KOPT-K1 (cell line): ENCODE measurements around the gene MLEC.
A peak's percentile ranks its signal among the peaks of the same experiment; 100 is the strongest.

Experiments
- H3K27ac ChIP-seq: fragments of 200-600 bp; sonication (generic); 2 replicates; pipeline ENCODE4 v1.5.1; 2016; ENCODE audit warnings: antibody characterized with exemption, mild to moderate bottlenecking, low read depth, low read length; ENCODE audit not compliant: poor library complexity, severe bottlenecking
- H3K36me3 ChIP-seq: fragments of 200-600 bp; sonication (generic); 2 replicates; pipeline ENCODE4 v1.5.1; 2017; ENCODE audit warnings: antibody characterized with exemption, mild to moderate bottlenecking, low read length, moderate library complexity; ENCODE audit not compliant: insufficient read depth
- H3K9me3 ChIP-seq: fragments of 200-600 bp; sonication (generic); 2 replicates; pipeline ENCODE4 v1.5.1; 2017; ENCODE audit warnings: antibody characterized with exemption, low read length, mild to moderate bottlenecking; ENCODE audit not compliant: insufficient read depth, poor library complexity, severe bottlenecking

MLEC gene

GRCh38 chr12:120677765-120678473 is 9.0 kb upstream of the MLEC start:
- Histone ChIP-seq H3K36me3 (no peaks in the 10 kb centered on the region), H3K27ac (no peak overlapping the region), H3K9me3 (no peaks in the 10 kb centered on the region)

DNA sequence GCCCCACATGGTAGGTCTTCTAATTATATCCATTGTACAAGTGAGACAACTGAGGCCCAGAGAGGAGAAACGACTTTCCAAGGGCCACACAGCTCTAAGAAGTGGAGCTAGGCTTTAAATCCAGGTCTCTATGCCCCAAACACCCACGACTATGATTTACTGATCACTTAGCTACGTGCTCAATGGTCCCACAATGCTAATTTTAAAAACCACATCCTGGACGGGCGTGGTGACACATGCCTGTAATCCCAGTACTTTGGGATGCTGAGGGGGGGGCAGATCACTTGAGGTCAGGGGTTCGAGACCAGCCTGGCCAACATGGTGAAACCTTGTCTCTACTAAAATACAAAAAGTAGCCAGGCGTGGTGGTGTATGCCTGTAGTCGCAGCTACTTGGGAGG is 8.4 kb upstream of the MLEC start:
- Histone ChIP-seq H3K27ac (no peak overlapping the region), H3K36me3 (no peaks in the 10 kb centered on the region), H3K9me3 (no peaks in the 10 kb centered on the region)

- H3K27ac ChIP-seq, result no peak overlapping the region
- no peaks in the 10 kb centered on the region for H3K36me3 ChIP-seq
- H3K9me3 ChIP-seq, result no peaks in the 10 kb centered on the region
These were observed 6.7 kb upstream of the MLEC start for GRCh38 chr12:120680165-120680738.

DNA sequence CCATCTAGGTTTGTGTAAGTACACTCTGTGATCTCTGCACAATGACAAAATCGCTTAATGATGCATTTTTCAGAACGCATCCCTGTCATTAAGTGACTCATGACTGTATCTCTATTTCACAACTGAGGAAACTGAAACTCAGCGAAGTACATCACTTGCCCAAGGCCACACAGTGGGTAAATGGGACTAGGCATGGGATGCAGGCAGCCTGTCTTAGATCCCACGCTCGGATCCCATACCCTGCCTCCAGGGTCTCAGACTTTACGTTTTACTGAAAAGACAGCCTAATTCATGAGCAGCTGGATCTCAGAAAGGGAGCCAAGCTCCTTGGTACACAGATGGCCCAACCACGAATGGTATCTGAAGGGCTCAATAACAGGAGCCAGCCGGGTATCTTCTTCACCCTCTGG is 2.4 kb upstream of the MLEC start:
- Histone ChIP-seq H3K36me3 (no peaks in the 10 kb centered on the region), H3K27ac (no peak overlapping the region), H3K9me3 (no peaks in the 10 kb centered on the region)

DNA sequence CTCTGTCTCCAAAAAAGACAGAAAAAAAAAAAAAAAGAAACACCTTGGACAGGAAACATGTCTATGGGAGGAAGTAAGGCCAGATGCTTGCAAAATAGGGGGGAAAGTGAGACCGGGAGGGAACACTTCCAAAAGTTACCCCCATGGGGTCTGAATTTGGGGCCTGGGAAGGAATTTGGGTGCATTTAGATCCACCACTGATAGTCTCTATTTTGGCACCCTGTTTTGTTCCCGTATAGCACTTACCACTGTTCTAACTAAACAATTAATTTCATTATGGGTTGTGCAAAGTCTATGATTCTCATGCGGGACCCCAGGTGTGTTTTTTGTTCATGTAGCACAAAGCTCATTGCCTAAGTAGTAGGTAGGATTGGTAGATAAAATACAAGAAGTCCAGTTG is 1.4 kb upstream of the MLEC start:
- peaks cover under 1% of the 10 kb centered on the region; the same call in 1 of the 2 replicates for H3K36me3 ChIP-seq
- H3K27ac ChIP-seq, result peak overlapping the region; percentile 92
- H3K9me3 ChIP-seq, result no peaks in the 10 kb centered on the region

DNA sequence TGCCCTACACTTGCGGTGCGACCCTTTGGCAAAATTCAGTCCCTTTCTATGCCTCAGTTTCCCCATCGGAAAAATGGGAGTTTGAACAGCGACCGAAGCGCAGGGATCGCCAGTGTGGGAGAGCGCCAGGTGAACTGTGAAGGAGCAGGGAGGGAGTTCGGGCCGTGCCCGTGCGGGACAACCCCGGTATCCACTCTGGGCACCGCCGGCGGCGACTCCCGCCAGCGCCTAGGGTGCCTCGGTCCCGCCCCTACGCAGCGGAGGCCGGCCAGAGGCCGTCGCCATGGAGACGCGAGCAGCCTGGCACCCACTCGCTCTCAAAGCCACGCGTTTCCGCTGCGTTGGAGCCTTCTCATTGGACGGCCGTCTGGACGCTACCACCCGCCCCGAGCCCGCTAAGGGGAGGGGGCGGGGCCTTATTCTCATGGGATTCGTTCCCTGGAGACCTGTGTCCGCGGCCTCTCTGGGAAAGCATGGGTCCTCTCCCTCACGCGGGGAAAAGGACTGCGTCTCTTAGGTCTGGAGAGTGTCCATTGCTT is 729 bp upstream of the MLEC start:
- H3K27ac ChIP-seq, result peak overlapping the region; percentile 92
- H3K36me3 ChIP-seq, result peaks cover 8% of the 10 kb centered on the region
- no peaks in the 10 kb centered on the region for H3K9me3 ChIP-seq

DNA sequence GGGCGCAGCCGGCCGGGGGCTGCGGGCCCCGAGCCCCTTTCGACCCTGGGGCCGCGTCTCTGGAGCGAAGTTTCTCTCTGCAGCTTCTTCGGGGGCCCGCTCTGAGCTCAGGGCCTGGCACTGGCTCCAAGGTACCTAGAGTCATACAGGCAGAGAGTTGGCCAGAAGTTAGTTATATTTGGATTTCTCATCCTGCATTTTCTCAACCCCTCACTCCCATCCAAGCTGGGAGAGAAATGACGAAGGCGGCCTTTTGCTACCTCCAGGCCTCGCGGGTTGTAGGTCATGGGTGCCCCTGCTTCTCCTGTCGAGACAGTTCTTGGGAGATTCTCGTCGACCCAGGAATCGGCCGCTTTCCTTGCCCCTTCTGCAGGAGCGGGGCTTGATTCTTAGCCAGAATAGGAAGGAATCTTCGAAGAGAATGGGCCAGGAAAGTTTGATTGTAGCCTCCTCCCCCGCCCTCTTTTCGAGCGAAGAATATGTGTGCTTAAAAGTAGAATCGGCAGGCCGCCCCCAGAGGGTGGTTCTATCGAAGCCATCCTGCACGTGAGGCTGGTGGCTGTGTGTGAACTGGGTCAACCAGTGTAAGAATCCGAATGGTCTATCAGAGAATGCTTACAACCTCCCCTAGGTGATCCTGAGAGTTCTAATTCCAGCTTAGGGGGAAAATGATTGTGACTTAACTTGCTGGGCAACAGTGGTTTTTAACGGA is 785 bp downstream of the MLEC start:
- H3K9me3 ChIP-seq, result no peaks in the 10 kb centered on the region
- peaks cover 16% of the 10 kb centered on the region for H3K36me3 ChIP-seq
- H3K27ac ChIP-seq, result peak overlapping the region; percentile 92

- H3K36me3 ChIP-seq, result peaks cover 25% of the 10 kb centered on the region
- H3K27ac ChIP-seq, result peak overlapping the region; percentile 92
- H3K9me3 ChIP-seq, result no peaks in the 10 kb centered on the region
These were observed 1.6 kb downstream of the MLEC start for GRCh38 chr12:120688527-120689071.

DNA sequence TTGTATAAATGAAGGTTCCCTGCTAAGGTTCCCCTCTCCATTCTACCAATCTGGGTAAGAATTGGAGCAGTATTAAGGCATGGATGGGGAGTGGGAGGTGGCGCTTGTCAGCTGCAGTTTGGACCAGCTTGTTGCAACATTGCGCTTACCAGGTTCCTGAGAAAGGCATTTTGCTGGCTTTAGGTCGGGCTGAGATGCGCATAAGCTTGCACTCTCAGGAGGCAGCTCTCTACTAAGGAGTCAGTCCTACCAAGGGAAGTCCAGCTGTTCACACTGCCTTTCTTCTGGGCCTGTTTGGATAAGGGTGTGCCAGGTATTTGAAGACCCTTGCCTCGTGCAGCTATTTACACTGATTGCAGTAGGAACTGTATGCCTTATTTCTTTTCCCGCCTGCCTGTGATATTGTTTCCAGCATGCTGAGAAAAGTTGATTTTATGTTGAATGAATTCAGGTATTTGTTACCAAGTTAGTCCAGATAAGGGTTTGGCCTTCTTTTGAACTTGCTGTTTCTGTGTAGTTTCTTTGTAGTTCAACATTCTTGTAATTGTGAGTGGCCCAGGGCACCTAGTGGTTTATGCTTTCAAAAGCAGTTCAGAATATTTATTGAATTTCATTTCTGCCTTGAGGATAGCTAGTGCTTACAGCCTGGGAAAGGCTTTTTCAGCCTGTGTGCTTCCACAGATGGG is 2.6 kb downstream of the MLEC start:
- Histone ChIP-seq H3K9me3 (no peaks in the 10 kb centered on the region), H3K27ac (peak overlapping the region; percentile 92), H3K36me3 (peaks cover 34% of the 10 kb centered on the region)

DNA sequence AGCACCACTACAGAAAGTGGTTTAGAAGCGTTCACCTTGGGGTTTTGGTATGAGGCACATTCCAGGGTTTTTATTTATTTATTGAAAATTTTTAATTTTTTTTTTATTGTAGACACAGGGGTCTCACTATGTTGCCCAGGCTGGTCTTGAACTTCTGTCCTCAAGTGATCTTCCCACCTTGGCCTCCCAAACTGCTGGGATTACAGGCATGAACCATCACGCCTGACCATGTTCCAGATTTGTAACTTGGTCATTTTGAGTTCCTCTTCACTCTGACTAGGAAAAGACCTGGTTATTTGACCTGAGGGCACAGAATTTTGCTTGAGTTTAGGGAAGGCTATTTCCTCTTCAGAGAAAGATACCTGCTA is 3.1 kb downstream of the MLEC start:
- Histone ChIP-seq H3K36me3 (peaks cover 40% of the 10 kb centered on the region), H3K27ac (no peak overlapping the region), H3K9me3 (no peaks in the 10 kb centered on the region)

DNA sequence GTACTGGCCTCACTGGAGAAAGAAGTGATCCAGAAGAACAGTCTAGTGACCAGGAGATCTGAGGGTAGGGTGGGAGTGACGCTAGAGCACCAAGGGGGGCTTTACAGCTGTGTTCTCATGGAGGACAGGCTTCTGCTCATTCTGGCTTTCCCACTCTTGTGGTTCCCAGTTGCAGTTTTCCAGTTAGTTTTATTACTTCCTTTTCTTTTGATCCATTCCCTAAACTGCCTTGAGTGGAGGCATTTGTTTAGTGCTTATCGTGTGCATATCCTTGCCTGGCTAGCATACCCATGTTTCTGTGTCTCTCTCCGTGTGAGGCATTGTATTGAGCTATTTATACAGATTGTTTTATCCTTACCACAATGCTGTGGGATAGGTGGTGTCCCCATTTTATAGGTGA is 4.0 kb downstream of the MLEC start:
- Histone ChIP-seq H3K36me3 (peaks cover 49% of the 10 kb centered on the region), H3K9me3 (no peaks in the 10 kb centered on the region), H3K27ac (no peak overlapping the region)

DNA sequence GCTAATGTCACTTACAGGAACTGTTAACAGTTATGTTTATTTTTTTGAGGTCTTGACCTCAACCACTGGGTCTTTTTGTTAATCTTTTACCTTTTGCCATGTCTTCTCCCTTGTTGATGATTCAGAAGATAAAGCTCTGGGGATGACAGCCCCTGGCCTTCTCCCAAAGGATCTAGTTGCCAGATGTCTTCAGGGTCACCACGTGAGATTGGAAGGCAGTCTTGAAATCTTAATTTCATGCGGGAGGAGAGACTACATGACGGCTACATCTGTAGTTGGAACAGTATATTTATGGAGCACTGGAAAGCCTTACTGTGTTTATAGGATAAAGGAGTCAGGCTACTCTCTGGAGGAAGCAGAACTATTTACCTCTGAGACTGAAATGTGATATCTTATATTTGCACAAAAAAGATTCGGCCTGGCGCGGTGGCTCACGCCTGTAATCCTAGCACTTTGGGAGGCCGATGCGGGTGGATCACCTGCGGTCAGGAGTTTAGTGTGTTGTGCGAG is 5.6 kb downstream of the MLEC start:
- Histone ChIP-seq H3K9me3 (no peaks in the 10 kb centered on the region), H3K27ac (peak overlapping the region; percentile 27), H3K36me3 (peaks cover 65% of the 10 kb centered on the region)

DNA sequence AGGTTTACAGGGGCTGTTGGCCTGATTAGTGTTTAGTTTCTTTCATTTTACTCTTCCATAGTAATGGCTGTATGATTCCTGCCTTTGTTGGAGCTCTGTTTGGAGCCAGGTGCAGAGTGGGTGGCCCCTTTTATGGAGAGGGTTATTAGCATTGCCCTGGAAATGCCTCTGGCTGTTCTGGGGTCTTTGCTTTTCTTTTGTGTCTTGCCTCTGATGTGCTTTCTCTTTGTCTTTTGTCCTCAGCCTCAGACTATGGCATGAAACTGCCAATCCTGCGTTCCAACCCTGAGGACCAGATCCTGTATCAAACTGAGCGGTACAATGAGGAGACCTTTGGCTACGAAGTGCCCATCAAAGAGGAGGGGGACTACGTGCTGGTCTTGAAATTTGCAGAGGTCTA is 6.9 kb downstream of the MLEC start:
- peaks cover 77% of the 10 kb centered on the region for H3K36me3 ChIP-seq

GRCh38 chr12:120696626-120697025 is 9.7 kb downstream of the MLEC start:
- no peaks in the 10 kb centered on the region for H3K9me3 ChIP-seq
- H3K27ac ChIP-seq, result no peak overlapping the region
- peaks cover 93% of the 10 kb centered on the region for H3K36me3 ChIP-seq

More for the DNA sequence above, 6.9 kb downstream of the MLEC start:
- Histone ChIP-seq H3K27ac (no peak overlapping the region), H3K9me3 (no peaks in the 10 kb centered on the region)

DNA sequence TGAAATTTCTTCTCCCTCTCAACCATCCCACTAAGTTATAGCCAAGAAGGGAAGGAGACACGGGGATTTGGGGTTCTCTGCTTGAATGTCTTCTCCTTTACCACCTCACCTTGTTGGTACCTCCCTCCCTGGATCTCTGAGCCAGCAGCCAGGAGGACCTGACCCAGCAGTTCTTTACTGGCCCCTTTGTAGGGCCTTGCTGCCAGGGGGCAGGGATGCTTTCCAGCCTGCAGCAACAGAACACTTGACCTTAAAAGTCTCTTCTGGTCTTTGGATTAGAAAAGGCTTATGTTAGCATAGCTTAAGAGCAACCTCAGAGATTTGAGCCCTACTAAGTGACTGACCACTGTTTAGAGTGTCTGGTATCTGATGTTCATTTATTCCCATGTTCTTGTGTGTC is 10.4 kb downstream of the MLEC start:
- Histone ChIP-seq H3K27ac (no peak overlapping the region), H3K36me3 (peaks cover 100% of the 10 kb centered on the region), H3K9me3 (no peaks in the 10 kb centered on the region)
